Effector memory CD4-positive, alpha-beta T cell (primary cell): ENCODE measurements around the gene RAB11FIP3.

Experiments used
- DNase-seq, 3 donors: peaks; one replicate each; pipeline ENCODE4 v3.0.0-alpha.2; 2020
- H3K27ac ChIP-seq: 2 replicates; pipeline ENCODE4 v1.7.0; 2013; ENCODE audit warnings: mild to moderate bottlenecking, low read length, moderate library complexity; ENCODE audit not compliant: insufficient read depth, poor library complexity, severe bottlenecking
- H3K27me3 ChIP-seq: replicated peaks from 2 replicates; pipeline ENCODE4 v1.7.0; 2013; ENCODE audit warnings: mild to moderate bottlenecking, low read length; ENCODE audit not compliant: insufficient read depth, control insufficient read depth, poor library complexity, severe bottlenecking
- H3K36me3 ChIP-seq: 2 replicates; pipeline ENCODE4 v1.7.0; 2013; ENCODE audit warnings: mild to moderate bottlenecking, low read length, moderate library complexity; ENCODE audit not compliant: control insufficient read depth, insufficient read depth
- H3K4me1 ChIP-seq: 2 replicates; pipeline ENCODE4 v1.7.0; 2013; ENCODE audit warnings: low read length, mild to moderate bottlenecking; ENCODE audit not compliant: control insufficient read depth, insufficient read depth, poor library complexity, severe bottlenecking
- H3K4me3 ChIP-seq: 2 replicates; pipeline ENCODE4 v1.7.0; 2013; ENCODE audit warnings: low read length, low read depth, mild to moderate bottlenecking; ENCODE audit not compliant: insufficient read depth, poor library complexity, severe bottlenecking
- H3K9me3 ChIP-seq: 2 replicates; pipeline ENCODE4 v1.7.0; 2013; ENCODE audit warnings: mild to moderate bottlenecking, low read length, moderate library complexity; ENCODE audit not compliant: control insufficient read depth

Gene RAB11FIP3

GRCh38 chr16:495127-495748 is 69.8 kb downstream of the RAB11FIP3 start:
- Histone ChIP-seq H3K27me3 (no peaks in the 10 kb centered on the region), H3K27ac (no peak overlapping the region), H3K9me3 (no peaks in the 10 kb centered on the region), H3K4me1 (no peaks in the 10 kb centered on the region), H3K36me3 (peaks cover under 1% of the 10 kb centered on the region), H3K4me3 (no peak overlapping the region)
- no peak for DNase-seq

GRCh38 chr16:496097-496886 is 70.8 kb downstream of the RAB11FIP3 start:
- no peak overlapping the region for H3K27ac ChIP-seq
- H3K27me3 ChIP-seq, result no peaks in the 10 kb centered on the region
- no peaks in the 10 kb centered on the region for H3K4me1 ChIP-seq
- H3K4me3 ChIP-seq, result no peak overlapping the region
- H3K9me3 ChIP-seq, result no peaks in the 10 kb centered on the region
- DNase-seq, result no peak
- no peaks in the 10 kb centered on the region for H3K36me3 ChIP-seq

- no peak overlapping the region for H3K4me3 ChIP-seq
- no peaks in the 10 kb centered on the region for H3K9me3 ChIP-seq
- no peaks in the 10 kb centered on the region for H3K4me1 ChIP-seq
- no peak overlapping the region for H3K27ac ChIP-seq
- DNase-seq, result no peak
- H3K36me3 ChIP-seq, result no peaks in the 10 kb centered on the region
- H3K27me3 ChIP-seq, result no peaks in the 10 kb centered on the region
These were observed 71.8 kb downstream of the RAB11FIP3 start for GRCh38 chr16:497258-497657.

GRCh38 chr16:499924-500323 is 74.5 kb downstream of the RAB11FIP3 start:
- H3K9me3 ChIP-seq, result no peaks in the 10 kb centered on the region
- H3K4me1 ChIP-seq, result no peaks in the 10 kb centered on the region
- DNase-seq, result no peak
- H3K4me3 ChIP-seq, result no peak overlapping the region
- no peak overlapping the region for H3K27ac ChIP-seq
- H3K36me3 ChIP-seq, result no peaks in the 10 kb centered on the region
- no peaks in the 10 kb centered on the region for H3K27me3 ChIP-seq

- Histone ChIP-seq H3K27ac (no peak overlapping the region), H3K4me1 (no peaks in the 10 kb centered on the region), H3K36me3 (no peaks in the 10 kb centered on the region), H3K4me3 (no peak overlapping the region), H3K9me3 (no peaks in the 10 kb centered on the region), H3K27me3 (no peaks in the 10 kb centered on the region)
- no peak for DNase-seq
These were observed 75.3 kb downstream of the RAB11FIP3 start for GRCh38 chr16:500709-501108.

- H3K9me3 ChIP-seq, result no peaks in the 10 kb centered on the region
- H3K36me3 ChIP-seq, result no peaks in the 10 kb centered on the region
- H3K4me1 ChIP-seq, result no peaks in the 10 kb centered on the region
- no peak for DNase-seq
- no peak overlapping the region for H3K27ac ChIP-seq
- H3K27me3 ChIP-seq, result no peaks in the 10 kb centered on the region
- H3K4me3 ChIP-seq, result no peak overlapping the region
These were observed 76.9 kb downstream of the RAB11FIP3 start for GRCh38 chr16:502179-502943.

GRCh38 chr16:503150-504071 is 78.0 kb downstream of the RAB11FIP3 start:
- DNase-seq, result no peak

GRCh38 chr16:505479-506245 is 80.2 kb downstream of the RAB11FIP3 start:
- H3K36me3 ChIP-seq, result no peaks in the 10 kb centered on the region
- DNase-seq, result no peak
- no peaks in the 10 kb centered on the region for H3K27me3 ChIP-seq
- no peak overlapping the region for H3K4me3 ChIP-seq
- no peak overlapping the region for H3K27ac ChIP-seq
- H3K9me3 ChIP-seq, result no peaks in the 10 kb centered on the region
- H3K4me1 ChIP-seq, result no peaks in the 10 kb centered on the region

More at GRCh38 chr16:503150-504071, 78.0 kb downstream of the RAB11FIP3 start:
- Histone ChIP-seq H3K27ac (no peak overlapping the region), H3K4me1 (no peaks in the 10 kb centered on the region), H3K9me3 (no peaks in the 10 kb centered on the region), H3K36me3 (no peaks in the 10 kb centered on the region), H3K4me3 (no peak overlapping the region), H3K27me3 (no peaks in the 10 kb centered on the region)

- no peaks in the 10 kb centered on the region for H3K27me3 ChIP-seq
- H3K4me3 ChIP-seq, result no peak overlapping the region
- DNase-seq, result no peak
- H3K27ac ChIP-seq, result no peak overlapping the region
- no peaks in the 10 kb centered on the region for H3K36me3 ChIP-seq
- no peaks in the 10 kb centered on the region for H3K4me1 ChIP-seq
- no peaks in the 10 kb centered on the region for H3K9me3 ChIP-seq
These were observed 80.7 kb downstream of the RAB11FIP3 start for GRCh38 chr16:506246-506546.
